ENCODE data around the gene NFKB1. TPM values are rescaled to one million over a fixed set of nuclear protein-coding genes. Genes with fewer than 3 reads are reported as not detected.

Gene NFKB1
- total and polyA plus RNA-seq, 10 of the 15 experiments (the other 5 are each of a cell fraction or from before 2014, with no cell fraction given), result 8.7 to 110 (median 57.3) TPM

DNA sequence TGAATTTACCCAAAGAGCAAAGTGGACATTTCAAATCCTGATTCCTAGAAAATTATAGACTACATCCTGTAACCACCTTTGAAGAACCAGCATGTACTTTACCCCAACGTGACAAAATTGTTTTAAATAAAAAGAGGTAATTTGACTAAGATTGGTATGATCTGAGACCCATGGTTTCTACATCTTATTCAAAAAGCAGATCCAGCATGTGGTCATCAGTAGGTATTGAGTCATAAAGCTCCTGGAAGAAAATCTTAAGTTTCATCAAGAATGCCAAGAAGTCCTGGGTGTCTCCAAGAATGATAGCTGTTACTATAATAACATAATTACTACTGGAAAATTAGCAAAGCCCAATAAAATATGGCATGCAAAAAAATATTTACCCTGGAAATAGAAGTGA, 61.8 kb downstream of the NFKB1 start:
- DNase-seq (ENCODE audit: low read depth, low spot score) (no peak), FAIRE-seq (no peak), ATAC-seq (peak; percentile 5; the same call in 2 of the 3 replicates)
- H4K20me1 ChIP-seq (ENCODE audit: control insufficient read depth, insufficient read depth), result no peaks in the 10 kb centered on the region
- H3K27ac ChIP-seq (ENCODE audit: control insufficient read depth, insufficient read depth), result peak overlapping the region; percentile 65
- WGBS (ENCODE audit: insufficient coverage, insufficient replicate concordance, low lambda C conversion rate, missing lambda C conversion rate), result 0% methylated on average over 1 of the region's 1 CpG
- SMC1A ChIA-PET (ENCODE audit: uncharacterized antibody, unreplicated experiment), result interaction anchor here (0.6 to 5.2 kb wide), 10 partner anchors 16 to 90 kb away, joined by 3 to 39 read pairs (median 6); no protein-coding TSS in a partner anchor
- H3K4me2 ChIP-seq (ENCODE audit: control insufficient read depth, insufficient read depth), result no peak overlapping the region
- peaks cover 45% of the 10 kb centered on the region for H3K4me1 ChIP-seq (ENCODE audit: control insufficient read depth, insufficient read depth, low read length)
- TF ChIP-seq IRF4 (IDR thresholded peaks at IDR 0.05; ENCODE audit: low read depth, low read length), result no peak
- TF ChIP-seq RUNX3 (IDR thresholded peaks at IDR 0.05; ENCODE audit: low read length), result peak; percentile 23; the same call in 1 of the 2 replicates
- TF ChIP-seq, protein P1, sequence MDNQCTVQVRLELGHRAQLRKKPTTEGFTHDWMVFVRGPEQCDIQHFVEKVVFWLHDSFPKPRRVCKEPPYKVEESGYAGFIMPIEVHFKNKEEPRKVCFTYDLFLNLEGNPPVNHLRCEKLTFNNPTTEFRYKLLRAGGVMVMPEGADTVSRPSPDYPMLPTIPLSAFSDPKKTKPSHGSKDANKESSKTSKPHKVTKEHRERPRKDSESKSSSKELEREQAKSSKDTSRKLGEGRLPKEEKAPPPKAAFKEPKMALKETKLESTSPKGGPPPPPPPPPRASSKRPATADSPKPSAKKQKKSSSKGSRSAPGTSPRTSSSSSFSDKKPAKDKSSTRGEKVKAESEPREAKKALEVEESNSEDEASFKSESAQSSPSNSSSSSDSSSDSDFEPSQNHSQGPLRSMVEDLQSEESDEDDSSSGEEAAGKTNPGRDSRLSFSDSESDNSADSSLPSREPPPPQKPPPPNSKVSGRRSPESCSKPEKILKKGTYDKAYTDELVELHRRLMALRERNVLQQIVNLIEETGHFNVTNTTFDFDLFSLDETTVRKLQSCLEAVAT (IDR thresholded peaks at IDR 0.05), result no peak
- peak; percentile 45; the same call in 1 of the 2 replicates for TF ChIP-seq JUNB (IDR thresholded peaks at IDR 0.05)
- H3K27me3 ChIP-seq (replicated peaks in 1 of 2; ENCODE audit: control insufficient read depth in 2 of 2, insufficient read depth in 2 of 2, low read length in 1 of 2), result no peaks in the 10 kb centered on the region
- H3K36me3 ChIP-seq (ENCODE audit: control insufficient read depth in 2 of 2, insufficient read depth in 2 of 2, low read length in 1 of 2), result peaks cover 2 to 33% of the 10 kb centered on the region in 2 experiments
- no TSS peak for BruUV-seq (replicated peaks)
- POLR2A ChIA-PET, result interaction anchor here (0.7 to 7.5 kb wide), 5 partner anchors 8 to 52 kb away, joined by 3 to 52 read pairs (median 6); no protein-coding TSS in a partner anchor
- H3K79me2 ChIP-seq (ENCODE audit: control insufficient read depth, insufficient read depth, low read length), result peaks cover 60% of the 10 kb centered on the region
- H3K9me3 ChIP-seq (replicated peaks; ENCODE audit: control insufficient read depth, insufficient read depth, low read length), result no peaks in the 10 kb centered on the region; the same call in 1 of the 3 replicates
- RAD21 ChIA-PET (ENCODE audit: unreplicated experiment), result interaction anchor here (0.8 to 2.7 kb wide), 5 partner anchors 13 to 24 kb away, joined by 3 to 7 read pairs (median 3); no protein-coding TSS in a partner anchor
- H3K4me3 ChIP-seq, result no peak overlapping the region
- no peak overlapping the region for H3K9ac ChIP-seq (ENCODE audit: control insufficient read depth, insufficient read depth, low read length)
- H2AFZ ChIP-seq (ENCODE audit: control insufficient read depth, low read depth, low read length), result no peak overlapping the region
- CTCF ChIA-PET, result interaction anchor here (0.8 to 3.3 kb wide), 5 partner anchors 17 to 35 kb away, joined by 3 to 12 read pairs (median 4); no protein-coding TSS in a partner anchor
- in situ Hi-C loops (cut with MboI), result no loop called here
- intact Hi-C loops (cut with micrococcal nuclease; ENCODE audit: unreplicated experiment), result no loop called here
